GM13977 (cell line): Measurements from ENCODE around the gene MLYCD.

Experiments used
- DNase-seq: peaks from one replicate; pipeline ENCODE4 v3.0.0; 2012; ENCODE audit warnings: low spot score
- in situ Hi-C: fragments of 300-500 bp; cut with MboI; formaldehyde crosslinking; loops from one replicate; pipeline ENCODE4 v1.12.0; 2022; ENCODE audit warnings: low sequenced_read_pairs, low pct_unique_long_range_greater_than_20kb, mixed read lengths, inconsistent platforms; ENCODE audit not compliant: unreplicated experiment
- TF ChIP-seq, protein P1 (sequence below): IDR thresholded peaks from 2 replicates; pipeline ENCODE4 v1.5.1; 2012; ENCODE audit warnings: mild to moderate bottlenecking, control low read depth; ENCODE audit not compliant: insufficient read depth; ENCODE audit errors: extremely low read depth, missing control alignments

The MLYCD gene

DNA sequence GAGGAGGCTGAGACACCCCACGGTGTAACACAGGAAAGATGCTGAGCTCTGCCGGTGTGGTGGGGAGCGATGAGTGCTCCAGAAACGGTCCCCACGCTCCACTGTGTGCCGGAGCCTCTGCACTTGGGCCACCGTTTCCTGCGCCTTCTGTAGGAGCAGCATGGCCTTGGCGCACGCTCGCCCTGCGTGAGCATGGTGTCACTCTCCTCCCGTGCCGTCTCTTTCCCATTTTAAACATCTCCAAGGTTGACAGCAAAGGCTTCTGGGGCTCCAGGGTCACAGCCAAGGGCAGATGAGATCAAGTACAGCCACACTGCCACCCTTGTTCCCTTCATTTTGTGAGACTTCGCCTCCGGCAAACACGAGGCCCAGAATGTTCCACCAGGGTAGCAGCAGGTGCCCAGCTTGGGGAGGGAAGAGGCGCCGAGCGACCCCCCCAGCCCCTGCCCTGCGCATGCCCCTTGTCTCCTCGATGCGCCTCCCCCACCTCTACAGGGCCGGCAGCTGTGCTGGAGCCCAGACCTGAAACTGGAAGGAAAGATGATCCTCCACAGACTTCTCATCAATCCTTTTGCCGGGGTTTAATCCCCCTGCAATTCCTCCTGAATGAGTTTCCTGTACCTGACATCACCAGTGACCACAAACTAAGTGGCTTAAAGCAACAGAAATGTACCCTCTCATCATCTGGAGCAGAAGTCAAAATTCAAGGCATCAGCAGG lies 34.2 kb downstream of the MLYCD start:
- in situ Hi-C loops, result no loop called here
- no peak for DNase-seq
- TF ChIP-seq, protein P1, sequence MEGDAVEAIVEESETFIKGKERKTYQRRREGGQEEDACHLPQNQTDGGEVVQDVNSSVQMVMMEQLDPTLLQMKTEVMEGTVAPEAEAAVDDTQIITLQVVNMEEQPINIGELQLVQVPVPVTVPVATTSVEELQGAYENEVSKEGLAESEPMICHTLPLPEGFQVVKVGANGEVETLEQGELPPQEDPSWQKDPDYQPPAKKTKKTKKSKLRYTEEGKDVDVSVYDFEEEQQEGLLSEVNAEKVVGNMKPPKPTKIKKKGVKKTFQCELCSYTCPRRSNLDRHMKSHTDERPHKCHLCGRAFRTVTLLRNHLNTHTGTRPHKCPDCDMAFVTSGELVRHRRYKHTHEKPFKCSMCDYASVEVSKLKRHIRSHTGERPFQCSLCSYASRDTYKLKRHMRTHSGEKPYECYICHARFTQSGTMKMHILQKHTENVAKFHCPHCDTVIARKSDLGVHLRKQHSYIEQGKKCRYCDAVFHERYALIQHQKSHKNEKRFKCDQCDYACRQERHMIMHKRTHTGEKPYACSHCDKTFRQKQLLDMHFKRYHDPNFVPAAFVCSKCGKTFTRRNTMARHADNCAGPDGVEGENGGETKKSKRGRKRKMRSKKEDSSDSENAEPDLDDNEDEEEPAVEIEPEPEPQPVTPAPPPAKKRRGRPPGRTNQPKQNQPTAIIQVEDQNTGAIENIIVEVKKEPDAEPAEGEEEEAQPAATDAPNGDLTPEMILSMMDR, result no peak

DNA sequence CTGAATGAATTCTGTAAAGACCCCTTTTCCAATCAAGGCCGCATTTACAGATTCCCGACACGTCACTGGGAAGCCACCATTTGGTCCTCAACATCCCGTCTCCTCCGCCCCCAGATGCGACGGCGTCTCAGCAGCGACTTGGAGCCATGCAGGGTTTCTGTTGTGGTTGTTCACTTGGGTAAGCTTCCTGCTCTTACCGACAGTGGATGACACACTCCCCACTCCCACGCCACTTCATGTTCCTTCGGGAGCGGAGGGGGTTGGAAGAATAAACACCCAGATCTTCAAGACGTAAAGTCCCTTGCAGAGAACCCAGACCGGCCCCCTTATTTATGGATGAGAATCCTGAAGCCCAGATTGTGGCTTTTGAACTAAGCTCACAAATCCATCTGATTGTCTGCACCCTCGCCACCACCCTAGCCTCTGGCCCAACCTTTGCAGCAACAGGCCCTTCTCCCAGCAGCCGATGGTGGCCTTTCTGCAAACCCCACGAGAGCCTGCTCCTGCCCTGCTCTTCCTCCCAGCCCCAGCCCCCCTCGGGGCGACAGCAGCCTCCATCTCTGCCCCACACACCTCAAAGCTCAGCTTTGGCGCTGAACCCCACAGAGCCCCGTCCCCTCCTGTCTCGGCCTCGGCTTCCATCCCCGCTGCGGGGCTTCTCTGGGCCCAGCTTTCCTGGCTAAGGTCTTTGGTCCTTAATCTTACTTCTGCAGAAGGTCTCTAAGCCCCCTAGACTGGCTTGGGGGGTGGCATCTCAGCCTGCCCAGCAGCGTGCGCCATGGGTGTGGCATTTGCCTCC lies 35.2 kb downstream of the MLYCD start:
- TF ChIP-seq, protein P1, result no peak
- no peak for DNase-seq
- in situ Hi-C loops, result no loop called here

DNA sequence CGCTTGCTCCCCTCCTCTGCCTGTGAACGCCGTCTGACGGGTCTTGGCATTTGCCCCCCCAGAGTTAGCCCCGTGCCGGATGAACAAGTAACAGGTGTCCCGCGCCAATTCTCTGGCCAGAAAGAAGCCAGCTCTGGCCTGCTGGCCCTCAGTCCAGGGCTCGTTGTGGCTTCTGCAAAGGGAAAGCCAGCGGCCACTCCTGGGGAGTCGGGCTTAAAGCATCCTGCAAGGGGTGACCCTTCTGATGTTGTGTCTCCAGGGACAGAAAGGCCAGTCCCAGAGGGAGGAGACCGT lies 35.7 kb downstream of the MLYCD start:
- in situ Hi-C loops, result no loop called here
- TF ChIP-seq, protein P1, result no peak
- no peak for DNase-seq

DNA sequence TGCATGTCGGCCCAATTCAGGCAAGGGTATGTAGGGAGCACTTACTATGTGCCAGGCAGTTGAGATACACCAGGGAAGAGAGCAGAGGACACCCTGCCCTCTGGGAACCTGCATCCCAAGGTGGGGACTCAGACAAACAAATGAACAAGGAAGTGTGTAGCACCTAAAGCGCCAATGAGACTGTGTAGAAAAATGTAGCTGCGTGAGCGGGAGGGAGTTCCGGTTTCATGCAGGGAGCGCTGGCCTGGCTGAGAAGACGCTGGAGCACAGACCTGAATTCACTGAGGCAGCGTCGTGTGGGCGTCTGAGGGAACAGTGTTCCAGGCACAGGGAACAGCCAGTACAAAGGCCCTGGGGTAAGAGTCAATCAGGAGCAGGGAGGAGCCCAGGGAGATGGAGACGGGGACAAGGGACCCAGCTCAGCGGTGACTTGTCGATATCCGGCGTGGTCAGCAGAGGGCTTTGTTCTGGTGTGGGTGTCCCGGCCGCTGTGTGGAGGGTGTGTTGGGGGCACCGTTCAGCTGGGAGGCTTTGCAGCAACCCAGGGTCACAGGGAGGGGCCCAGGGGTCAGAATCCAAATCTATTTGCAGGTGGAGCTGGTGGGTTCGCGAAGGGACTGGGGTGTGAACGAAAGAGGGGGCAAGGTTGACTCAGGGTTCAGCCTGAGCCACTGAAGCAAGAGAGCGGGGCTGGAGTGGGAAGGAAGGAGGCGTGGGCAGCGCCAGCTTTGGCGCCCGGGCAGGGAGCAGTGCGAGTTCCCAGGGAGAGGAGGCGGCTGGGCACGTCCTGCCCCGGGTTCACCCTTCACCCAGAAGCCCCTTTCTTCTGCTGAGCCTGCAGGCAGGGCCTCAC lies 36.3 kb downstream of the MLYCD start:
- no peak for DNase-seq
- TF ChIP-seq, protein P1, result no peak
- in situ Hi-C loops, result no loop called here

DNA sequence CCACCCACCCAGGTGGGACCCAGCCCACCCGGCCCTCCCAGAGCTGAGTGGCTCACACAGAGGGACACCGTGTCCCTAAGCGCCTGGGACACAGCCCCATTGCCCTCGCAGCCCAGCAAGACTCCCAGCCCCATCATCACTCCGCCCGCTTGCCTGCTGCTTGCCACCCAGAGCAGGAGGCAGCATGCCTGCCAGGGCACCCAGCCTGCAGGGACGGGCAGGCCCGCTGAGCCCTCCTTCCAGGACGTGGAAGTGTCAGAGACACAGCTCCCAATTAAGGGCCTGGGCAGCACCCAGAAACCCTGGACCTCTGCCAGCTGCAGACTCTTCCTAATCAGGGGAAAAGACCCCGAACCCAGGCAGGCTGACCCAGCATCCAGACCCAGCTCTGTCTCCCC lies 36.9 kb downstream of the MLYCD start:
- TF ChIP-seq, protein P1, result no peak
- DNase-seq, result no peak

DNA sequence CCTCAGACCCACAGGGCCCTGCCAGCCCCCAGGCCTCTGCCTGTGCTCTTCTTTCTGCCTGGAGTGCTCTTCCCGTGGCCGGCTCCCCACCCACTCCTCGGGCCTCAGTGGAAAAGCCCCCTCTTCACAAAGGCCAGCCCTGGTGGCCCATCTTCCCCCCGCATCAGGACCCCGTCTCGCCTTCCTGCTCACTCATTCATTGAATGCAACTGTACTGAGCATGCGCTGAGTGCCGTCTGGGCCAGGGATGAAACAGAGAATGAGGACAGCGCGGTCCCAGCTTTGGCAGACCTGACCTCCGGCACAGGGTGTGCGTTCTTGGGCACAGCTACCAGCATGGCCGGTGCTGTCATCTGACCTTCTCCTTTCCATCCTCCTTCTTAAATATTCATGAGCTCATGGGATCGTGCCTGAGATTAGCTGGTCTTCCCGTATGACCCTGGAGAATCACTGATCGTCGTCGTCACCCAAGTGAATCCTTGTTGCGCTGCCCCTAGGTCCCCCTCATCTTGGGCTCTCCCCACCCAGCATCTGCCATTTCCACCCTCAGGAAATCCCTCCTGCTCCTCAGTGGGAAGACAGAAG lies 37.8 kb downstream of the MLYCD start:
- TF ChIP-seq, protein P1, result no peak
- no peak for DNase-seq
- in situ Hi-C loops, result no loop called here

More for the DNA sequence above, 36.9 kb downstream of the MLYCD start:
- in situ Hi-C loops, result no loop called here
